GM06990 (cell line): Measurements from ENCODE around the gene SLC9A1.
"Not testable (repeated sequence)": the region's sequence is repeated elsewhere in the genome, so short reads cannot be mapped to it uniquely, and the experiment has no call there.

ENCODE experiments used
- DNase-seq: peaks from one replicate; pipeline ENCODE4 v3.0.0-alpha.2; 2011; ENCODE audit not compliant: insufficient read length; ENCODE audit errors: extremely low read depth
- H3K27me3 ChIP-seq: replicated peaks from 2 replicates; pipeline ENCODE4 v1.6.0; 2011; ENCODE audit warnings: low read length; ENCODE audit not compliant: control insufficient read depth, insufficient read depth
- H3K36me3 ChIP-seq: 2 replicates; pipeline ENCODE4 v1.5.1; 2011; ENCODE audit warnings: low read length; ENCODE audit not compliant: control insufficient read depth, insufficient read depth
- H3K4me3 ChIP-seq: replicated peaks from 2 replicates; pipeline ENCODE4 v1.5.1; 2011; ENCODE audit warnings: low read depth, mild to moderate bottlenecking, control low read depth, low read length
- CTCF ChIP-seq: IDR thresholded peaks from 2 replicates; pipeline ENCODE4 v1.5.1; 2011; ENCODE audit warnings: low read length, control low read depth, mild to moderate bottlenecking, inconsistent platforms; ENCODE audit not compliant: insufficient read depth, poor library complexity, severe bottlenecking

The SLC9A1 gene

DNA sequence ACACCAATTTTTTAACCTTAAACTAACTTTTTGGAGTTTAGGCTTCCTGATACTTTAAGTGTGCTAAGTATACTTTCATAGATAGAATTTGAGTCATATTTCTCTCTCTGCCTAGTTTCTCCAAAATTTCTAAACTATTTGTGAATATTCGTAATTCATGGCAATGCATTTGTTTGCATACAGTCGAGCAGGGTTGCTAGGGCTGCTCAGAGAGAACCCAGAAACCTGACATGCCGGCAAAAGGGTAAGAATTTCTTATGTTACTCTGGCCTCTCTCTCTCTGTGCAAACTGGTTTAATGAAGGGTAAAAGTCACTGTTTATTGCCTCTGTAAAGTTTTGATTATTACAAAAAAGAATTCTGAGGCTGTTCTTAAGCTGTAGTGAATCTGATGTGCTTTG, 25.1 kb upstream of the SLC9A1 start:
- H3K27me3 ChIP-seq, result no peaks in the 10 kb centered on the region
- DNase-seq, result no peak
- H3K4me3 ChIP-seq, result no peak overlapping the region
- TF ChIP-seq CTCF, result no peak
- H3K36me3 ChIP-seq, result no peaks in the 10 kb centered on the region

DNA sequence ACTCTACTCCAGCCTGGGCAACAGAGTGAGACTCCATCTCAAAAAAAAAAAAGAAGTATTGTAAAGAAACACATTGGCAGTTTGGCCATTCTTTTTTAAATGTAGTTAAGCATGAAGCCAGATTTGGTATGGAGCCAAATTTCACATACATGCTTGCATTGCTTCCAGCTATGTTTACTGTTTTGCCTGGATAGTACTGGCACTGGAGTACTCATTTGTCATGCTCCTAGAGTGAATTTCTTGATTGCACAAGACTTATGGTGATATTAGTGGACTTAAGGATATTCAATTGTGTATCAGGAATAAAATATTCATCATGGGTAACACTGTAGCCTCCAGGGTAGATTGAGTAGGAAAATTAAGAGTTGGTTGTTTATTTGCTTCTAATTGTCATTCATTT, 24.5 kb upstream of the SLC9A1 start:
- no peak overlapping the region for H3K4me3 ChIP-seq
- TF ChIP-seq CTCF, result no peak
- DNase-seq, result no peak
- no peaks in the 10 kb centered on the region for H3K27me3 ChIP-seq
- no peaks in the 10 kb centered on the region for H3K36me3 ChIP-seq

GRCh38 chr1:27176954-27177353, 22.0 kb upstream of the SLC9A1 start:
- DNase-seq, result no peak
- H3K36me3 ChIP-seq, result no peaks in the 10 kb centered on the region
- H3K4me3 ChIP-seq, result no peak overlapping the region
- no peak for TF ChIP-seq CTCF
- H3K27me3 ChIP-seq, result no peaks in the 10 kb centered on the region

DNA sequence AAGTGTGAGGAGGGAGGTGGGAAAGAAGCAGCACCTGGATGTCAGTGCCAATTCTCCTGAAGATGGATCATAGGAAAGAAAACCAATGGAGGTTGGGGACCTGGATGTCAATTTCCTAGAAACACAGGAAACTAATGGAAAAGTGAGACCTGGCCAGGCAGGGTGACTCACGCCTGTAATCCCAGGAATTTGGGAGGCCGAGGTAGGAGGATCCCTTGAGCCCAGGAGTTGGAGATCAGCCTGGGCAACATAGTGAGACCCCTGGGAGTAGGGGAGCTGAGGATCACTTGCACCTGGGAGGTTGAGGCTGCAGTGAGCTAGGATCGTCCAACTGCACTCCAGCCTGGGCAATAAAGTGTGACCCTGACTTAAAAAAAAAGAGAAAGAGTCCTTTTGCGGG, 21.4 kb upstream of the SLC9A1 start:
- Histone ChIP-seq H3K27me3 (no peaks in the 10 kb centered on the region), H3K4me3 (no peak overlapping the region), H3K36me3 (no peaks in the 10 kb centered on the region)
- no peak for DNase-seq
- no peak for TF ChIP-seq CTCF

DNA sequence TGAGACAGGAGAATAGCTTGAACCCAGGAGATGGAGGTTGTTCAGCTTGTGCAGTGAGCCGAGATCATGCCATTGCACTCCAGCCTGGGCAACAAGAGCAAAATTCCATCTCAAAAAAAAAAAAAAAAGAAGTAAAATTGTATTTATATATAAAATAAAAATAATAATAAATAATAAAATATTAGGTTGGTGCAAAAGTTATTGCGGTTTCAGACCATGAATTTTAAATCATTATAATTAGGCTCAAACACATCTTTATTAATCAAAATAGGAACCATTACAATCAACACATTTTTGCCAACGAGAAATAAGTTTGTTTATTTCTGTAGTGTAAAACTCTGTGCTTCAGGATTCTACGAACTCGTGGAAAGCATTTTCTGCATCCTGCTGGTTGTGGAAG, 18.1 kb upstream of the SLC9A1 start:
- DNase-seq, H3K27me3 ChIP-seq, H3K4me3 ChIP-seq, H3K36me3 ChIP-seq: not testable (repeated sequence)

DNA sequence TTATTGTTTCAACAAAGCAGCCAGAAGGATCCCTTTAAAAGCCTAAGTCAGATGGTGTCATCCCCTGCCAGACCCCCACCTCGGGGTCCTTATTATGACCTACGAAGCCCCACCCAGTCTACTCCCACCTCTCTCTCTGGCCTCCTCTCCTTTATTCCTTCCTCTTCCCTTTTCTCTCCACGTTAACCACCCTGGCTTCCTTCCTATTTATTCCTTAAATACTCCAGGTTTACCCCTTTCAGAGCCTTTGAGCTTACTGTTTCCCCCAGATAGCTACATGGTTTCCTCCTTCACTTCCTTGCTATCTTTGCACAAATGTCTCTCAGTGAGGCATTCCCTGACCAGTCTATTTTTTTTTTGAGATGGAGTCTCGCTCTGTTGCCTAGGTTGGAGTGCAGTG, 12.0 kb upstream of the SLC9A1 start:
- H3K4me3 ChIP-seq, result no peak overlapping the region
- H3K27me3 ChIP-seq, result no peaks in the 10 kb centered on the region

More for the DNA sequence above, 12.0 kb upstream of the SLC9A1 start:
- no peak for TF ChIP-seq CTCF
- no peak for DNase-seq
- no peaks in the 10 kb centered on the region for H3K36me3 ChIP-seq
